Spleen (tissue), 7 donors: Measurements from ENCODE around the gene SLC16A2.

Experiments
- POLR2A ChIP-seq, 3 donors: fragments of 450-650 bp; IDR thresholded peaks; one replicate each; pipeline ENCODE4 v1.5.1; 2017; ENCODE audit warnings: antibody characterized with exemption in 3 of 3, mild to moderate bottlenecking in 1 of 3
- TF ChIP-seq, protein P1 (sequence below), 11 experiments: fragments of 200-600 bp in 7 of 11; fragments of 450-650 bp in 4 of 11; sonication (generic) in 4 of 11; IDR thresholded peaks in 8 of 11; conservative IDR thresholded peaks in 3 of 11; 1 replicate in 7 of 11; 2 replicates in 4 of 11; pipeline versions ENCODE4 v1.4.0 to v1.8.0; 2016 to 2021; ENCODE audit warnings: antibody characterized with exemption in 11 of 11, inconsistent platforms in 4 of 11, mild to moderate bottlenecking in 1 of 11
- donor health status: DM: no; HTN: no; CAD: no; lungs with moderate emphysema.
- donor health status: DM: no; HTN: no; CAD: no.
- donor health status: DM: no; HTN: no; CAD: no.

DNA sequence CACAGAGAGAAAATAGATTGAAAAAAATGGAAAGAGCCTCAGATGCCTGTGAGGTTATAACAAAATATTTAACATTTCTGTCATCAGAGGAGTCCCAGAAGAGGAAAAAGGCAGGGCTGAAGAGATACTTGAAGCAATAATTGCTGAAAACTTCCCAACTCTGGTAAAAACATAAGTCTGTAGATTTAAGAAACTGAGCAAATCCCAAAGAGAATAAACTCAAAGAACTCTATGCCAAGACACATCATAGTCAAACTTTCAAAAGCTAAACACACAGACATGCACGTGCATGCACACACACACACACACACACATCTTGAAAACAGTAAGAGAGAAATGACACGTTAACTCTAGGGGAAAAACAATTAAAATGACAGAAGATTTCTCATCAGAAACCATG lies 94.1 kb downstream of the SLC16A2 start:
- TF ChIP-seq, protein P1, sequence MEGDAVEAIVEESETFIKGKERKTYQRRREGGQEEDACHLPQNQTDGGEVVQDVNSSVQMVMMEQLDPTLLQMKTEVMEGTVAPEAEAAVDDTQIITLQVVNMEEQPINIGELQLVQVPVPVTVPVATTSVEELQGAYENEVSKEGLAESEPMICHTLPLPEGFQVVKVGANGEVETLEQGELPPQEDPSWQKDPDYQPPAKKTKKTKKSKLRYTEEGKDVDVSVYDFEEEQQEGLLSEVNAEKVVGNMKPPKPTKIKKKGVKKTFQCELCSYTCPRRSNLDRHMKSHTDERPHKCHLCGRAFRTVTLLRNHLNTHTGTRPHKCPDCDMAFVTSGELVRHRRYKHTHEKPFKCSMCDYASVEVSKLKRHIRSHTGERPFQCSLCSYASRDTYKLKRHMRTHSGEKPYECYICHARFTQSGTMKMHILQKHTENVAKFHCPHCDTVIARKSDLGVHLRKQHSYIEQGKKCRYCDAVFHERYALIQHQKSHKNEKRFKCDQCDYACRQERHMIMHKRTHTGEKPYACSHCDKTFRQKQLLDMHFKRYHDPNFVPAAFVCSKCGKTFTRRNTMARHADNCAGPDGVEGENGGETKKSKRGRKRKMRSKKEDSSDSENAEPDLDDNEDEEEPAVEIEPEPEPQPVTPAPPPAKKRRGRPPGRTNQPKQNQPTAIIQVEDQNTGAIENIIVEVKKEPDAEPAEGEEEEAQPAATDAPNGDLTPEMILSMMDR (IDR thresholded peaks at IDR 0.05 in 8 of 11, conservative IDR thresholded peaks at IDR 0.05 in 3 of 11), result no peak
- no peak for TF ChIP-seq POLR2A (IDR thresholded peaks at IDR 0.05)
